ENCODE results near the gene GDF15. TPM values are rescaled to one million over a fixed set of nuclear protein-coding genes. Genes with fewer than 3 reads are reported as not detected.

Gene GDF15
- total and polyA plus RNA-seq, 2 experiments from 2014 or later, result 12.6 to 19.8 TPM

DNA sequence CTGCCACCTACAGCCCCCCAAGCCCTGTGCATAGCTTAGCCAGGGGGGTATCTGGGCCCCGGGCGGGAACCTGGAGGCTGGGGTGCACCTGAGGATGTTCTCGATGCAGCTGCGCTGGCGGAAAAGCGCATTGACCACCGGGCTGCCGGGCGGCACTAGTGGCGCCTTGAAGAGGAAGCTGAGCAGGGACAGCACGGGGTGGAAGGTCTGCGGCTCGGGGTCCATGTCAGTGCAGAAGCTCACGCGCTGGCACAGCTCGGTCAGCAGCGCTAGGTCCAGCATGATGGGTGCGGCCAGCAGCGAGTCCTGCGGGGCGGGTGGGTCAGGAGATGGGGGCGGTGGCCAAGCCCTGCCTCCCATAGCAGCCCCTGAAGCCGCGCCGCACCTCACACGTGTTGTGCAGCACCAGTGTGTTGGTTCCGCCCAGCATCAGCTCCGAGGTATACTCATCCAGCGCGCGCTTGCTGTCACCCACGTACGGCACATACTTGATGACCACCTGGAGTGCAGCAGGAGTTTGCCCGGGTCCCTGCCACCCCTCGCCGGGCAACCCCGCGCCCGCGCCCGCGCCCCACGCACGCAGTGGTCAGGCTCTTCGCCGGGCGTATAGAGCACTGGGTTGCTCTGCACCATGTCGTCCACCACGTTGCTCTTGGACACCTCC, 49.4 kb downstream of the GDF15 start:
- no peaks in the 10 kb centered on the region for H3K79me2 ChIP-seq (replicated peaks; ENCODE audit: insufficient read depth)
- no peak overlapping the region for H3K4me3 Mint-ChIP-seq
- H3K36me3 ChIP-seq (ENCODE audit: insufficient read depth), result no peaks in the 10 kb centered on the region
- peaks cover 30% of the 10 kb centered on the region for H3K27me3 Mint-ChIP-seq (ENCODE audit: insufficient read depth, low read depth, poor library complexity)
- no peaks in the 10 kb centered on the region for H3K9me3 Mint-ChIP-seq
- peaks cover 33% of the 10 kb centered on the region; the same call in 1 of the 2 replicates for H3F3A ChIP-seq (replicated peaks; ENCODE audit: low read depth)
- peaks cover 34% of the 10 kb centered on the region for H3K4me1 Mint-ChIP-seq
- H4K20me1 ChIP-seq (replicated peaks; ENCODE audit: insufficient read depth), result peaks cover 3% of the 10 kb centered on the region
- H3K4me3 ChIP-seq, result no peak overlapping the region
- H3K9me2 ChIP-seq (ENCODE audit: insufficient read depth), result no peaks in the 10 kb centered on the region
- no peak overlapping the region for H2AFZ ChIP-seq
- H3K27me3 ChIP-seq (ENCODE audit: insufficient read depth), result no peaks in the 10 kb centered on the region
- H3K27ac Mint-ChIP-seq, result no peak overlapping the region
- no peak overlapping the region for H3K4me2 ChIP-seq
- no peak for DNase-seq (ENCODE audit: low spot score)
- ATAC-seq, result no peak
- TF ChIP-seq, protein P1, sequence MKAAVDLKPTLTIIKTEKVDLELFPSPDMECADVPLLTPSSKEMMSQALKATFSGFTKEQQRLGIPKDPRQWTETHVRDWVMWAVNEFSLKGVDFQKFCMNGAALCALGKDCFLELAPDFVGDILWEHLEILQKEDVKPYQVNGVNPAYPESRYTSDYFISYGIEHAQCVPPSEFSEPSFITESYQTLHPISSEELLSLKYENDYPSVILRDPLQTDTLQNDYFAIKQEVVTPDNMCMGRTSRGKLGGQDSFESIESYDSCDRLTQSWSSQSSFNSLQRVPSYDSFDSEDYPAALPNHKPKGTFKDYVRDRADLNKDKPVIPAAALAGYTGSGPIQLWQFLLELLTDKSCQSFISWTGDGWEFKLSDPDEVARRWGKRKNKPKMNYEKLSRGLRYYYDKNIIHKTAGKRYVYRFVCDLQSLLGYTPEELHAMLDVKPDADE (IDR thresholded peaks at IDR 0.05), result no peak
- no peak for TF ChIP-seq CTCF (conservative IDR thresholded peaks at IDR 0.05; ENCODE audit: low read depth in 2 of 2)
- TF ChIP-seq STAT1 (IDR thresholded peaks at IDR 0.05; ENCODE audit: unreplicated experiment), result no peak
- no peak for TF ChIP-seq EZH2phosphoT487 (IDR thresholded peaks at IDR 0.05; ENCODE audit: unreplicated experiment)
- no peak for TF ChIP-seq JUNB (IDR thresholded peaks at IDR 0.05; ENCODE audit: unreplicated experiment)
- TF ChIP-seq NANOG (IDR thresholded peaks at IDR 0.05; ENCODE audit: borderline replicate concordance), result no peak
- no peak for TF ChIP-seq POLR2AphosphoS5 (IDR thresholded peaks at IDR 0.05; ENCODE audit: low read depth)
- no peak for TF ChIP-seq ZNF331 (CRISPR knock-in tag; IDR thresholded peaks at IDR 0.05; ENCODE audit: low read depth)
- TF ChIP-seq CREB1 (CRISPR knock-in tag; IDR thresholded peaks at IDR 0.05; ENCODE audit: low read depth), result no peak
- no peak for TF ChIP-seq ZNF114 (CRISPR knock-in tag; IDR thresholded peaks at IDR 0.05)
- no peak for TF ChIP-seq EZH2 (IDR thresholded peaks at IDR 0.05; ENCODE audit: low read depth, unreplicated experiment)
- TF ChIP-seq, protein P2, sequence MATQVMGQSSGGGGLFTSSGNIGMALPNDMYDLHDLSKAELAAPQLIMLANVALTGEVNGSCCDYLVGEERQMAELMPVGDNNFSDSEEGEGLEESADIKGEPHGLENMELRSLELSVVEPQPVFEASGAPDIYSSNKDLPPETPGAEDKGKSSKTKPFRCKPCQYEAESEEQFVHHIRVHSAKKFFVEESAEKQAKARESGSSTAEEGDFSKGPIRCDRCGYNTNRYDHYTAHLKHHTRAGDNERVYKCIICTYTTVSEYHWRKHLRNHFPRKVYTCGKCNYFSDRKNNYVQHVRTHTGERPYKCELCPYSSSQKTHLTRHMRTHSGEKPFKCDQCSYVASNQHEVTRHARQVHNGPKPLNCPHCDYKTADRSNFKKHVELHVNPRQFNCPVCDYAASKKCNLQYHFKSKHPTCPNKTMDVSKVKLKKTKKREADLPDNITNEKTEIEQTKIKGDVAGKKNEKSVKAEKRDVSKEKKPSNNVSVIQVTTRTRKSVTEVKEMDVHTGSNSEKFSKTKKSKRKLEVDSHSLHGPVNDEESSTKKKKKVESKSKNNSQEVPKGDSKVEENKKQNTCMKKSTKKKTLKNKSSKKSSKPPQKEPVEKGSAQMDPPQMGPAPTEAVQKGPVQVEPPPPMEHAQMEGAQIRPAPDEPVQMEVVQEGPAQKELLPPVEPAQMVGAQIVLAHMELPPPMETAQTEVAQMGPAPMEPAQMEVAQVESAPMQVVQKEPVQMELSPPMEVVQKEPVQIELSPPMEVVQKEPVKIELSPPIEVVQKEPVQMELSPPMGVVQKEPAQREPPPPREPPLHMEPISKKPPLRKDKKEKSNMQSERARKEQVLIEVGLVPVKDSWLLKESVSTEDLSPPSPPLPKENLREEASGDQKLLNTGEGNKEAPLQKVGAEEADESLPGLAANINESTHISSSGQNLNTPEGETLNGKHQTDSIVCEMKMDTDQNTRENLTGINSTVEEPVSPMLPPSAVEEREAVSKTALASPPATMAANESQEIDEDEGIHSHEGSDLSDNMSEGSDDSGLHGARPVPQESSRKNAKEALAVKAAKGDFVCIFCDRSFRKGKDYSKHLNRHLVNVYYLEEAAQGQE (IDR thresholded peaks at IDR 0.05; ENCODE audit: unreplicated experiment), result no peak
- peaks cover 46% of the 10 kb centered on the region for H3K4me1 ChIP-seq (ENCODE audit: insufficient read depth)
- peaks cover 18% of the 10 kb centered on the region for H3K36me3 Mint-ChIP-seq (ENCODE audit: low read depth)
- no peak overlapping the region for H3K27ac ChIP-seq (ENCODE audit: low read depth)

All from GM23338 (cell line).